ENCODE data around the gene PMM1.
A peak's percentile ranks its signal among the peaks of the same experiment; 100 is the strongest.

PMM1 gene

DNA sequence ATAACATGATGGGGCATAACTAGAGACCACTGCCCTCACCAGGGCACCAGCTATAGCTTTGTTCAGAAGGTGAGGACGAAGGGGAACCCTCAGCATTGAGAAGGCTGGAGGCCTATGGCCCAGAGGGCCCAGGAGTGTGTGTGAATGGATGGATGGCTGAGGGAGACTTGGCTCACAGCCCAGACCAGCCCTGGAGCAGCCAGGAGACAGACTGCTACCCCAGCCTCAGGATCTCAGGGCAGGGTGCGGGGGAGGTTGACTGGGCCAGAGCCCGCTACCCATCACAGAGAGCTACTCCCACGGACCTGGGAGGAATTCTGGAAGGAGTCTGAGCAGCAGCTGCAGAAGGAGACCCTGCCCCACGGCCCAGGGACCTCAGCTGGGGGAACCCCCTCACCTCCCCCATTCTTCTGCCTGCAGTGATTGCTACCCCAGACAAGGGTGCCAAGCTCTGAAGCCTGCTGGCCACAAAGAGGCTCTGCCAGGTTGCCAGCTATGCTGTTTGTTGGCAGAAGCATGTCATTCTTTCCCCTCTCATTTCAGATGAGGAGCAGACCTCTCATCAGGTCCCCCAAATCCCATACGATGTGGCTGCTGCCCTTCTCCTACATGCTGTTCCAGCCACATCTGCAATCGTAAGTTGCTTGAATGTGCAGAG lies 34.2 kb downstream of the PMM1 start:
- DNase-seq, result no peak

GRCh38 chr22:41551877-41552582 lies 37.6 kb downstream of the PMM1 start:
- intact Hi-C loops (cut with DNase I; ENCODE audit: low total_unique reads), result loop anchor here (5.0 kb wide), 1 partner anchor 45 kb away; no protein-coding TSS in a partner anchor
- TF ChIP-seq CTCF (IDR thresholded peaks at IDR 0.05), result no peak
- Histone ChIP-seq H3K27ac (no peak overlapping the region), H3K4me1 (peaks cover 0 to 21% (median 5%) of the 10 kb centered on the region in 4 donors), H3K27me3 (no peaks in the 10 kb centered on the region), H3K9me3 (no peaks in the 10 kb centered on the region), H3K4me3 (no peak overlapping the region), H3K36me3 (no peaks in the 10 kb centered on the region)
- DNase-seq, result no peak

More for the DNA sequence above, 34.2 kb downstream of the PMM1 start:
- Histone ChIP-seq H3K36me3 (no peaks in the 10 kb centered on the region), H3K9me3 (no peaks in the 10 kb centered on the region), H3K4me3 (no peak overlapping the region), H3K27me3 (no peaks in the 10 kb centered on the region), H3K27ac (no peak overlapping the region), H3K4me1 (peaks cover 0 to 54% (median 25%) of the 10 kb centered on the region in 4 donors)
- intact Hi-C loops (cut with DNase I; ENCODE audit: low total_unique reads), result no loop called here
- TF ChIP-seq CTCF (IDR thresholded peaks at IDR 0.05), result no peak

GRCh38 chr22:41550952-41551491 lies 38.6 kb downstream of the PMM1 start:
- Histone ChIP-seq H3K4me3 (no peak overlapping the region), H3K9me3 (no peaks in the 10 kb centered on the region), H3K27ac (no peak overlapping the region), H3K27me3 (no peaks in the 10 kb centered on the region), H3K4me1 (peaks cover 0 to 11% (median 0%) of the 10 kb centered on the region in 4 donors), H3K36me3 (no peaks in the 10 kb centered on the region)
- no peak for TF ChIP-seq CTCF (IDR thresholded peaks at IDR 0.05)
- intact Hi-C loops (cut with DNase I; ENCODE audit: low total_unique reads), result loop anchor here (5.0 kb wide), 1 partner anchor 46 kb away; no protein-coding TSS in a partner anchor
- DNase-seq, result no peak

- no peak for DNase-seq
- peaks cover 0 to 15% (median 2%) of the 10 kb centered on the region in 4 donors for H3K4me1 ChIP-seq
- H3K27ac ChIP-seq, result no peak overlapping the region
- no peaks in the 10 kb centered on the region for H3K9me3 ChIP-seq
- H3K4me3 ChIP-seq, result no peak overlapping the region
- no peaks in the 10 kb centered on the region for H3K36me3 ChIP-seq
- H3K27me3 ChIP-seq, result no peaks in the 10 kb centered on the region
- TF ChIP-seq CTCF (IDR thresholded peaks at IDR 0.05), result no peak
- intact Hi-C loops (cut with DNase I; ENCODE audit: low total_unique reads), result no loop called here
Observed at GRCh38 chr22:41548830-41549211, 40.8 kb downstream of the PMM1 start.

DNA sequence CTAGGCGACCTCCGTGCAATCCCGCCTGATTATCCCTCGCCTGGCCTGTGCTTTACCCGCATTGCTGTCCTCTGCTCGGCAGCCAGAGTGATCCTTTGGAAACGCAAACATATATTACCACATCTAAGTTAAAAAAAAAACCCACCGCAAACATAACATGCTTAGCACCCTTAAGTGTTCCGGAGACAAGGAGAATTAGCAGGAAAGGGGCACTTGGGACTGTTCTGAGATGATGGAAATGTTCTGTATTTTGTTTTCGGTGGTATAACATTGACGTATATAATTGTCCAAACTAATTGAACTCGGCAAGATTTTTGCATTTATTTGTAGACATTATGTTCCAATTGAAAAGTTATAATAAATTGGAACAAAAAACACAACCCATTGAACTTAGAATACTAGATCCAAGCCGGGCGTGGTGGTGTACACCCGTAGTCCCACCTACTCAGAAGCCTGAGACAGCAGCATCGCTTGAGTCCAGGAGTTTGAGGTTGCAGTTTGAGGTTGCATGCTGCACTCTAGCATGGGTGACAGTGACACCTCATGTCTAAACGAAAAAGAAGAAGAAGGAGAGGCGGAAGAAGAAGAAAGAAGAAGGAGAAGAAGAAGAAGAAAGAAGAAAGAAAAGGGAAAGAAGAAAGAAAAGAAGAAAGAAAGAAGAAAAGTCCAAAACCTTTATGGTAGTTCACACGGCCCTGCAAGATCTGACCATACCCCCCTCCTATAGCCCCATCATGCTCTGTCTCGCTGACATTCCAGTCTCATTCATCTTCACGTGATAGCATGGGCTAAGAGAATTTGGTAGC lies 44.8 kb downstream of the PMM1 start:
- H3K27me3 ChIP-seq, result no peaks in the 10 kb centered on the region
- intact Hi-C loops (cut with DNase I; ENCODE audit: low total_unique reads), result loop anchor here (5.0 kb wide), 1 partner anchor 77 kb away; the partner anchor contains the start of genes DESI1 and XRCC6
- peaks cover 0 to 35% (median 20%) of the 10 kb centered on the region in 4 donors for H3K4me1 ChIP-seq
- peak overlapping the region; percentile 81 to 95 for H3K4me3 ChIP-seq
- peak overlapping the region; percentile 90 to 95 for H3K27ac ChIP-seq
- TF ChIP-seq CTCF (IDR thresholded peaks at IDR 0.05), result no peak
- H3K9me3 ChIP-seq, result no peaks in the 10 kb centered on the region
- H3K36me3 ChIP-seq, result peaks cover 0 to 9% (median 6%) of the 10 kb centered on the region in 3 donors
- DNase-seq, result no peak

Measured in tibial artery (tissue), 4 donors.